GM18868 (cell line): ENCODE data around the gene TMPRSS12.
"Not testable (repeated sequence)": the region's sequence is repeated elsewhere in the genome, so short reads cannot be mapped to it uniquely, and the experiment has no call there.

Experiments
- ATAC-seq: cut with Tn5 transposase; IDR thresholded peaks from one replicate; pipeline ENCODE4 v1.9.1; 2021; ENCODE audit warnings: mild to moderate bottlenecking, moderate library complexity; ENCODE audit not compliant: unreplicated experiment

The TMPRSS12 gene

DNA sequence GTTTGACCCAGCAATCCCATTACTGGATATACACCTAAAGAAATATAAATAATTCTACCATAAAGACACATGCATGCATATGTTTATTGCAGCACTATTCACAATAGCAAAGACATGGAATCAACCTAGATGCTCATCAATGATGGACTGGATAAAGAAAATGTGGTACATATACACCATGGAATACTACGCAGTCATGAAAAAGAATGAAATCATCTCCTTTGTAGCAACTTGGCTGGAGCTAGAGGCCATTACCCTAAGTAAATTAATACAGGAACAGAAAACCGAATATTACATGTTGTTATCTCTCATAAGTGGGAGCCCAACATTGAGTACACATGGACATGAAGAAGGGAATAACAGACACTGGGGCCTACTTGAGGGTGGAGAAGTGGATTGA is 13.0 kb downstream of the TMPRSS12 start:
- not testable (repeated sequence) for ATAC-seq

DNA sequence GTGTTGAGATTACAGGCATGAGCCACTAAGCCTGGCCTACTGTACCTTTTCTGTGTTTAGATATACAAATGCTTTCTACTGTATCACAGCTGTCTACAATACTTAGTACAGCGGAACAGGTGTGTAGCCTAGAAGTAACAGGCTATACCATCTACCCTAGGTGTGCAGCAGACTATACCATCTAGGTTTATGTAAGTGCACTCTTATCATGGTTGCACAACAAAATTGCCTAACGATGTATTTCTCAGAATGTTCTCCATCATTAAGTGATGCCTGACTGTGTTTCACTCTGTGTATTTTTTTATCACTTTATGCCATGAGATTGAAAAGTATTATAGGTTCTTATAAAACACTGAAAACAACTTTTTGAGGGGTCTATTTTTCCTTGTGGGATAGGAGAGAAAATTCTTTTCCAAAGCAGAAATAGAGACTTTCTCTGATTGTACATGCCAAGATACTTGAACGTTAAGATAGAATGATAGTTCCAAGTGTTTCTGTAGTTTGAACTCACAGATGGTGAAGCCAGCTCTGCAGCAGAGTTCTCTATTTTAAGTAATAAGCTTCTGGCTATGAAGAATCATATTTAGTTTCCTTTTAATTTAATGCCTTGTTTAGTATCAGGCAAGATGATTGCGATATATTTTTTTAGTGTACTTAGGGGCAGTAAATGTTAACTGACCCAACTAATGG is 17.0 kb downstream of the TMPRSS12 start:
- ATAC-seq = no peak

DNA sequence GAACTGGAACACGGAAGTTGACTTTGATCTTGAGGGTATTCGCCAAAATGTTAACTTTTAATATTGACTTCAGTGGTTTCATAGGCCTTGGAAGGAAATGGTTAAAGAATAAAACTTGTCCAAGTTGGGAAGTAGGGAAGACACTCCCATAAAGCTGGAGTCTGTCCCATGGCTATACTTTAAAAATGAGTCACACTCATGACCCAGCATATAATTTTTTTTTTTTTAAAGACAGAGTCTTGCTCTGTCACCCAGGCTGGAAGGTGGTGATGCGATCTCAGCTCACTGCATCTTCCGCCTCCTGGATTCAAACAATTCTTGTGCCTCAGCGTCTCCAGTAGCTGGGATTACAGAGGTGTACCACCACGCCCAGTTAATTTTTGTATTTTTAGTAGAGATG is 19.6 kb downstream of the TMPRSS12 start:
- ATAC-seq = no peak

DNA sequence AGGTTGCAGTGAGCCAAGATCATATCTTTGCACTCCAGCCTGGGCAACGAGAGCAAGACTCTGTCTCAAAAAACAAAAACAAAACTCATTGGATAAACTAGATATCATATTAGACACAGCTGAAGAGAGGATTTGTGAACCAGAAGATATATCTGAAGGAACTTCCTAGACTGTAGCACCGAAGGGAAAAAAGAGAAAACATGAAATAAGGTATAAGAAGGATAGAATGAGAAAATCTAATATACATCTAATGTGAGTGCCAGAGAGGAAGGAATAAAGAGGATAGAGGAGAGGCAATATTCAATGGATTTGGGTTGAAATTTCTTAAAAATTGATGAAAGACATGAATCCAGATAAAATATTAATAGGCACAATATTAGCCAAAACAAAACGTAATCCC is 22.5 kb downstream of the TMPRSS12 start:
- ATAC-seq = no peak

DNA sequence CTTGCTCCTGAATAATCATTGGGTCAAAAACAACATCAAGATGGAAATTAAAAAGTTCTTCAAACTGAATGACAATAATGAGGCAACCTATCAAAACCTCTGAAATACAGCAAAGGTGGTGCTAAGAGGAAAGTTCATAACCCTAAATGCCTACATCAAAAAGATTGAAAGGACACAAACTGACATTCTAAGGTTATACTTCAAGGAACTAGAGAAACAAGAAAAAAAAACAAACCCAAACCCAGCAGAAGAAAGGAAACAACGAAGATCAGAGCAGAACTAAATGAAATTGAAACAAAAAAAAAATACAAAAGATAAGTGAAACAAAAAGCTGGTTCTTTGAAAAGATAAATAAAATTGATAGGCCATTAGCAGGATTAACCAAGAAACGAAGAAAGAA is 26.2 kb downstream of the TMPRSS12 start:
- not testable (repeated sequence) for ATAC-seq

DNA sequence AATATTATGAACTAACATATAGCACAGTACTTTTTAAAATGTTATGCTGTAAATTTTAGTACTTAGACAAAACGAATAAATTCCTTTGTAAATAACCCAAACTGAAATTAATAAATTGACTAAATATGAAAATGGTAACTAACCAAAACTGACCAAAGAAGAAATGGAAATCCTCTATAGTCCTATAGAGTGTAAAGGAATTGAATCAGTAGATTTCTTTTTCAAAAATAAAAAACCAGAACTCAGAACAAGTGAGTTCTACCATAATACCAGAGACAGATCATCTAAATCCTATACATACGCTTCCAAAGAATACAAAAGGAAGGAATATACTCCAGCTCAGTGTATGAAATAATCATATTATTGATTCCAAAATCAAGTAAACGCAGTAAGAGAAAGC is 39.8 kb downstream of the TMPRSS12 start:
- ATAC-seq = no peak

GRCh38 chr12:50887191-50887590 is 44.5 kb downstream of the TMPRSS12 start:
- ATAC-seq = no peak

DNA sequence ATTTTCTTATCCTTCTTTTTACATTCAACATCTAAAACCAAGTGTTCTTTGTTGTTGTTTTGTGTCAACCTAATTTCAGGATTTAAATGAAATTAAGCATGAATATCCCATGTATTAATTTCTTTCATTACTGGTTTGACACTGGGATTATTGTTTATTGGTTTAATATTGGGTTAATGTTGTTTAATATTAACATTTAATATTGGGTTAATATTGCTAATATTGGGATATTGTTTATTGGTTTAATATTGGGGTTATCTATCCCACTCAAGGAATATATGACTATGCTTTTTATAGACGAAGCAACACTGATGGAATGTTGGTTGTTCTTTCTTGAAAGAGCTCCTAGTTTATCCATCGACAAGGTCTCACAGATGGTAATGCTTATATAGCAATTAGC is 45.9 kb downstream of the TMPRSS12 start:
- no peak for ATAC-seq

DNA sequence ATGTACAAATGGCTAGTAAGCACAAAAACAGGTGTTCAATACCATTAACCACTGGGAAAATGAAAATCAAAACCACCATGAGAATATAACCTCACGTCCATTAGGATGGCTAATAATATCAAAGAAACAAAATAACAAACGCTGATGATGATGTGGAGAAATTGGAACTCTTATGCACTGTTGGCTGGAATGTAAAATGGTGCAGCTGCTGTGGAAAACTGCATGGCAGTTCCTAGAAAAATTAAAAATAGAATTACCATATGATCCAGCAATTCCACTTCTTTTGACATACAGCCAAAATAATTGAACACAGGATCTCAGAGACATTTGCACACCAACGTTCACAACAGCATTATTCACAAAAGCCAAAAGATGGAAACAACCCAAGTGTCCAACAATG is 51.5 kb downstream of the TMPRSS12 start:
- ATAC-seq = no peak

DNA sequence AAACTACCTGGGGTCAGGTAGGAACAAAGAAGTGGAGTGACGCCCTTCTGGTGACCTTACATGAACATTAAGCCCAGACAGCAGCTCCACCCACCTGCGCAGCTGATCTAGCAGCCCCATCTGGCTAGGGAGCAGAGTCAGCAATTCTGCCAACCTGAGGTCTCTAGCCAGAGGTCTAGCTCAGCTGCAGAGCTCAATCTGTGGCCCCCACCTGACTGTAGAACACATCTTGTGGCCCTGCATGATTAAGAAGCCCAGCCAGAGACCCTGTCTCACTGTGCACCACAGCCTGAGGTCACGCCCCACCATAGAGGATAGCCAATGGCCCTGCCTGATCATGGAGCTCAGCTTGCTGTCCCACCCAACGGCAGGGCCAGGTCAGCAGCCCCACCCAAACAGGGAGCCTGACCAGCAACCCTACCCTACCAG is 59.0 kb downstream of the TMPRSS12 start:
- ATAC-seq = no peak

GRCh38 chr12:50908479-50908878 is 65.8 kb downstream of the TMPRSS12 start:
- ATAC-seq = not testable (repeated sequence)

DNA sequence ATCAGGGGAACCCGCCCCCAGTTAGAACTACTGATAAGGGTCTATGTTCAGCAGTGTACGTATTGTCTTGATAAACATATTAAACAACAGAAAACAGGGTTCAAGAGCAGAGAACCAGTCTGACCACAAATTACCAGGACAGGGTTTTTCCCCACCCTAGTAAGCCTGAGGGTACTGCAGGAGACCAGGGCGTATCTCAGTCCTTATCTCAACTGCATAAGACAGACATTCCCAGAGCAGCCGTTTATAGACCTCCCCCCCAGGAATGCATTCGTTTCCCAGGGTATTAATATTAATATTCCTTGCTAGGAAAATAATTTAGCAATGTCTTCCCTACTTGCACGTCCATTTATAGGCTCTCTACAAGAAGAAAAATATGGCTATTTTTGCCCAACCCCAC is 69.6 kb downstream of the TMPRSS12 start:
- ATAC-seq = not testable (repeated sequence)

- no peak for ATAC-seq
Measured at GRCh38 chr12:50913224-50913623, 70.5 kb downstream of the TMPRSS12 start.

DNA sequence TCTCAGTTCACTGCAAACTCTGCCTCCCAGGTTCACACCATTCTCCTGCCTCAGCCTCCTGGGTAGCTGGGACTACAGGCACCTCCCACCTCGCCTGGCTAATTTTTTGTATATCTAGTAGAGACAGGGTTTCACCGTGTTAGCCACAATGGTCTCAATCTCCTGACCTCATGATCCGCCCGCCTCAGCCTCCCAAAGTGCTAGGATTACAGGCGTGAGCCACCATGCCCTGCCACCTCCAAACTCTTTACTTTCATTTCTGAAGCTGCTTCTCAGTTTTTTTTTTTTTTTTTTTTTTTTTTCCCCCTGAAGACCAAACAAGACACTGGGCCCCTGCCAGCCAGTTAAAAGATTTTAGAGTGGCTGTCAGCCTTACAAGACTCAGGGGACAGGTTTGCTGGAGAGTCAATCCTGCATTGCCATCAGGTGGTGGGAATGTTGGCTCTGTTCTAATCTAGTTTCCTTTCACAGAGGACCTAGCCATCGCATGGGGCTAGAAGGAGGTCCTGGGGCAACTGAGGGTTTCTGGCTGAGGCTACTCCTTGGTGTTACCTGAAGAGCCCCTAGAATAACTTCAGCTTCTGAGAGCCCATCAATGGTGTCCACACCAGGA is 72.3 kb downstream of the TMPRSS12 start:
- ATAC-seq = no peak

DNA sequence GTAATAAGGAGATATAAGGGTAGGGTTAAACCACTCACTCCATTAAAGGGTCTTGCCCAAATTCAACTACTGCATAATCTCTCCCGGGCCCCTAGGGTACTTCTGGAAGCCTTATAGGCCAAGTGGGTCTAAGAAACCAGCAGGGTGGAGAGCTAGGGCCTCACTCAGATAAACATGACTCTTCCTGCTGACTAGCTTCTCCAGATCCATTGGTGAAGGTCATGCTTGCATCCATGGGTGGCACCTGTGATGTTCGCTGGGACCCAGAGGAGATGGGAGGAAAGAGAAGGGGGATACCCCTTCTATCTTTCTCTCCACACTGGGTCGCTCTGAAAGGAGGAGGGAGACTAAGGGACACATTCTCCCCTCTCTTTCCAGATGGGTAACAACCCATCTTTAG is 73.6 kb downstream of the TMPRSS12 start:
- no peak for ATAC-seq

GRCh38 chr12:50918584-50919316 is 76.0 kb downstream of the TMPRSS12 start:
- no peak for ATAC-seq

DNA sequence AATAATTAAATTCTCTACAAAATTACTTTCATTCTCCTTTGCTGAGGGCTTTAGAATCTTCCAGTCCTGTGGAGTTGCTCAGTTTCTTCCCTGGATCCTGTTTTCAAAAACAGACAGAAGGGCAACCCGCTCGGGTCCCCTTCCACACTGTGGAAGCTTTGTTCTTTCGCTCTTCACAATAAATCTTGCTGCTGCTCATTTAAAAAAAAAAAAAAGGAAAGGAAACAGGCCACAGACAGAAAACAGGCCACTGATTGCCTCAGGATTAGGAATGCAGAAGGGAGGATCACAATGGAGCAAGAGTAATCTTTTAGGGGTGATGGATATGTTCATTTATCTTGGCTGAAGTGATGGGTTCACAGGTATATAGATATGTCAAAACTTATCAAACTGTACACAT is 80.1 kb downstream of the TMPRSS12 start:
- no peak for ATAC-seq

GRCh38 chr12:50923361-50924130 is 80.8 kb downstream of the TMPRSS12 start:
- ATAC-seq = no peak

DNA sequence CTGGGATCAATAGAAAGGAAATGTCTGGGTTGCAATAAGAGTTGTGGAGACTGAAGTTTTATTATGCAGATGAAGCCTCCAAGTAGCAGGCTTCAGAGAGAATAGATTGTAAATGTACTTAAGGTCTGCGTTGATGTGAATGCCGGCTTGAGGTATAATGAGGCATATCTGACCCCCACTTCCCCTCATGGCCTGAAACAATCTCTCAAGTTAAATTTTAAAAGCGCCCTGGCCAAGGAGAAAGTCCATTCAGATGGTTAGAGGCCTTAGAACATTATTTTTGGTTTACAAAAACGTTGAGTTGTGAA is 81.4 kb downstream of the TMPRSS12 start:
- peak; percentile 24 for ATAC-seq

GRCh38 chr12:50924439-50925341 is 82.0 kb downstream of the TMPRSS12 start:
- ATAC-seq = peak; percentile 92

GRCh38 chr12:50925342-50925651 is 82.6 kb downstream of the TMPRSS12 start:
- no peak for ATAC-seq
